Breast epithelium (tissue), 3 donors: ENCODE measurements around the gene PLXNA4.

ENCODE experiments used
- POLR2A ChIP-seq: fragments of 450-650 bp; IDR thresholded peaks from one replicate; pipeline ENCODE4 v1.6.1; 2016; ENCODE audit warnings: antibody characterized with exemption, mild to moderate bottlenecking, moderate library complexity
- POLR2AphosphoS5 ChIP-seq, 3 donors: sonication (generic); formaldehyde crosslinking; IDR thresholded peaks; one replicate each; pipeline ENCODE4 v1.6.1; 2017; ENCODE audit warnings: antibody characterized with exemption in 3 of 3
- TF ChIP-seq, protein P1 (sequence below), 3 donors: fragments of 450-650 bp; IDR thresholded peaks; one replicate each; pipeline ENCODE4 v1.5.1; 2016 to 2017; ENCODE audit warnings: antibody characterized with exemption in 3 of 3, mild to moderate bottlenecking in 3 of 3, moderate library complexity in 3 of 3

DNA sequence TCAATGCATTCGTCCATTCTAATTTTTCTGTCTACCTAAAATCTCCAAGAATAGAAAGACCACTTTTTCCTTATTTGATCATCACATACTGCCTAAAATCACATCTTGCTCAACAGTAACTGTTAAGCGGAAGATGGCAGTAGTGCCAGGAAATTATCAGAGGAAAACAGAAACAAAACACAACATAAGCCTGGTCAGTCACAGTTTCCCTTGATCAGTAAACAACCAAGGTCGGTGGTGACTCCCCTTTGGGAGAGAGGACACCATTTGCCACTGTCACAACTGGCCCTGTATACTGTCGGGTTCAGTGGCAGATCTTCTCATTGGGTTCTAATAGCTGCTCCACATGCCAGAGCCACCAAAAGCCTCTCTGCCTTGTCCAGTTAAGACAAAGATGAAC is 106.6 kb downstream of the PLXNA4 start:
- TF ChIP-seq, protein P1, sequence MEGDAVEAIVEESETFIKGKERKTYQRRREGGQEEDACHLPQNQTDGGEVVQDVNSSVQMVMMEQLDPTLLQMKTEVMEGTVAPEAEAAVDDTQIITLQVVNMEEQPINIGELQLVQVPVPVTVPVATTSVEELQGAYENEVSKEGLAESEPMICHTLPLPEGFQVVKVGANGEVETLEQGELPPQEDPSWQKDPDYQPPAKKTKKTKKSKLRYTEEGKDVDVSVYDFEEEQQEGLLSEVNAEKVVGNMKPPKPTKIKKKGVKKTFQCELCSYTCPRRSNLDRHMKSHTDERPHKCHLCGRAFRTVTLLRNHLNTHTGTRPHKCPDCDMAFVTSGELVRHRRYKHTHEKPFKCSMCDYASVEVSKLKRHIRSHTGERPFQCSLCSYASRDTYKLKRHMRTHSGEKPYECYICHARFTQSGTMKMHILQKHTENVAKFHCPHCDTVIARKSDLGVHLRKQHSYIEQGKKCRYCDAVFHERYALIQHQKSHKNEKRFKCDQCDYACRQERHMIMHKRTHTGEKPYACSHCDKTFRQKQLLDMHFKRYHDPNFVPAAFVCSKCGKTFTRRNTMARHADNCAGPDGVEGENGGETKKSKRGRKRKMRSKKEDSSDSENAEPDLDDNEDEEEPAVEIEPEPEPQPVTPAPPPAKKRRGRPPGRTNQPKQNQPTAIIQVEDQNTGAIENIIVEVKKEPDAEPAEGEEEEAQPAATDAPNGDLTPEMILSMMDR (IDR thresholded peaks at IDR 0.05), result no peak
- TF ChIP-seq POLR2AphosphoS5 (IDR thresholded peaks at IDR 0.05) (no peak), POLR2A (no peak)
